ENCODE data around the gene CCSAP.

The CCSAP gene

GRCh38 chr1:229354226-229354625, 11.4 kb upstream of the CCSAP start:
- Histone ChIP-seq H2AFZ (ENCODE audit: low read length) (no peak overlapping the region), H3K9me2 (replicated peaks; ENCODE audit: low read depth, low read length) (no peaks in the 10 kb centered on the region), H3K4me1 (ENCODE audit: insufficient read depth, low read length, poor library complexity, severe bottlenecking) (no peaks in the 10 kb centered on the region), H3K79me2 (ENCODE audit: insufficient read depth, low read length) (no peaks in the 10 kb centered on the region), H3K27me3 (ENCODE audit: insufficient read depth, low read length, poor library complexity, severe bottlenecking) (no peaks in the 10 kb centered on the region), H3K9ac (ENCODE audit: low read depth, low read length, poor library complexity, severe bottlenecking) (no peak overlapping the region), H3F3A (ENCODE audit: low read depth) (no peaks in the 10 kb centered on the region), H3K36me3 (ENCODE audit: insufficient read depth, low read length) (no peaks in the 10 kb centered on the region), H3K4me2 (ENCODE audit: low read depth, low read length, poor library complexity, severe bottlenecking) (no peak overlapping the region), H3K4me3 (ENCODE audit: low read length, poor library complexity, severe bottlenecking) (no peak overlapping the region), H4K20me1 (ENCODE audit: insufficient read depth, low read length, poor library complexity, severe bottlenecking) (no peaks in the 10 kb centered on the region), H3K9me3 (ENCODE audit: insufficient read depth, low read depth, low read length) (0 out of 2 replicates have a peak, but pooled peaks cover 5% of the 10 kb centered on the region)
- no peak for TF ChIP-seq CTCF (conservative IDR thresholded peaks at IDR 0.05; ENCODE audit: low read length)
- TF ChIP-seq EZH2phosphoT487 (IDR thresholded peaks at IDR 0.05; ENCODE audit: borderline replicate concordance), result no peak

GRCh38 chr1:229352975-229353374, 10.1 kb upstream of the CCSAP start:
- Histone ChIP-seq H3K36me3 (ENCODE audit: insufficient read depth, low read length) (no peaks in the 10 kb centered on the region), H3K4me2 (ENCODE audit: low read depth, low read length, poor library complexity, severe bottlenecking) (no peak overlapping the region), H3K9me2 (replicated peaks; ENCODE audit: low read depth, low read length) (no peaks in the 10 kb centered on the region), H2AFZ (ENCODE audit: low read length) (no peak overlapping the region), H3K9ac (ENCODE audit: low read depth, low read length, poor library complexity, severe bottlenecking) (no peak overlapping the region), H3K27me3 (ENCODE audit: insufficient read depth, low read length, poor library complexity, severe bottlenecking) (no peaks in the 10 kb centered on the region), H3K79me2 (ENCODE audit: insufficient read depth, low read length) (no peaks in the 10 kb centered on the region), H3K4me3 (ENCODE audit: low read length, poor library complexity, severe bottlenecking) (no peak overlapping the region), H3K4me1 (ENCODE audit: insufficient read depth, low read length, poor library complexity, severe bottlenecking) (no peaks in the 10 kb centered on the region), H3F3A (ENCODE audit: low read depth) (no peaks in the 10 kb centered on the region), H4K20me1 (ENCODE audit: insufficient read depth, low read length, poor library complexity, severe bottlenecking) (no peaks in the 10 kb centered on the region), H3K9me3 (ENCODE audit: insufficient read depth, low read depth, low read length) (0 out of 2 replicates have a peak, but pooled peaks cover 5% of the 10 kb centered on the region)
- TF ChIP-seq EZH2phosphoT487 (IDR thresholded peaks at IDR 0.05; ENCODE audit: borderline replicate concordance) (no peak), CTCF (conservative IDR thresholded peaks at IDR 0.05; ENCODE audit: low read length) (no peak)

GRCh38 chr1:229349463-229350385, 6.9 kb upstream of the CCSAP start:
- Histone ChIP-seq H3K4me2 (ENCODE audit: low read depth, low read length, poor library complexity, severe bottlenecking) (no peak overlapping the region), H3K79me2 (ENCODE audit: insufficient read depth, low read length) (no peaks in the 10 kb centered on the region), H3K9me3 (ENCODE audit: insufficient read depth, low read depth, low read length) (0 out of 2 replicates have a peak, but pooled peaks cover 5% of the 10 kb centered on the region)

More at GRCh38 chr1:229349463-229350385, 6.9 kb upstream of the CCSAP start:
- H3K36me3 ChIP-seq (ENCODE audit: insufficient read depth, low read length), result no peaks in the 10 kb centered on the region
- H3K4me1 ChIP-seq (ENCODE audit: insufficient read depth, low read length, poor library complexity, severe bottlenecking), result no peaks in the 10 kb centered on the region
- no peak overlapping the region for H3K9ac ChIP-seq (ENCODE audit: low read depth, low read length, poor library complexity, severe bottlenecking)
- no peak for TF ChIP-seq CTCF (conservative IDR thresholded peaks at IDR 0.05; ENCODE audit: low read length)
- no peak for TF ChIP-seq EZH2phosphoT487 (IDR thresholded peaks at IDR 0.05; ENCODE audit: borderline replicate concordance)
- no peak overlapping the region for H2AFZ ChIP-seq (ENCODE audit: low read length)
- H3K4me3 ChIP-seq (ENCODE audit: low read length, poor library complexity, severe bottlenecking), result no peak overlapping the region
- no peaks in the 10 kb centered on the region for H3K27me3 ChIP-seq (ENCODE audit: insufficient read depth, low read length, poor library complexity, severe bottlenecking)
- H3F3A ChIP-seq (ENCODE audit: low read depth), result no peaks in the 10 kb centered on the region
- H3K9me2 ChIP-seq (replicated peaks; ENCODE audit: low read depth, low read length), result no peaks in the 10 kb centered on the region
- no peaks in the 10 kb centered on the region for H4K20me1 ChIP-seq (ENCODE audit: insufficient read depth, low read length, poor library complexity, severe bottlenecking)

Data from Loucy (cell line).